CD4-positive, alpha-beta T cell treated with Interleukin-2 at 100 ng/mL for 4 hours (primary cell): ENCODE data around the gene FNDC3B.
A peak's percentile ranks its signal among the peaks of the same experiment; 100 is the strongest.

Source experiments
- DNase-seq: peaks from one replicate; pipeline ENCODE4 v3.0.0-alpha.2; 2020; ENCODE audit warnings: low spot score

Gene FNDC3B

DNA sequence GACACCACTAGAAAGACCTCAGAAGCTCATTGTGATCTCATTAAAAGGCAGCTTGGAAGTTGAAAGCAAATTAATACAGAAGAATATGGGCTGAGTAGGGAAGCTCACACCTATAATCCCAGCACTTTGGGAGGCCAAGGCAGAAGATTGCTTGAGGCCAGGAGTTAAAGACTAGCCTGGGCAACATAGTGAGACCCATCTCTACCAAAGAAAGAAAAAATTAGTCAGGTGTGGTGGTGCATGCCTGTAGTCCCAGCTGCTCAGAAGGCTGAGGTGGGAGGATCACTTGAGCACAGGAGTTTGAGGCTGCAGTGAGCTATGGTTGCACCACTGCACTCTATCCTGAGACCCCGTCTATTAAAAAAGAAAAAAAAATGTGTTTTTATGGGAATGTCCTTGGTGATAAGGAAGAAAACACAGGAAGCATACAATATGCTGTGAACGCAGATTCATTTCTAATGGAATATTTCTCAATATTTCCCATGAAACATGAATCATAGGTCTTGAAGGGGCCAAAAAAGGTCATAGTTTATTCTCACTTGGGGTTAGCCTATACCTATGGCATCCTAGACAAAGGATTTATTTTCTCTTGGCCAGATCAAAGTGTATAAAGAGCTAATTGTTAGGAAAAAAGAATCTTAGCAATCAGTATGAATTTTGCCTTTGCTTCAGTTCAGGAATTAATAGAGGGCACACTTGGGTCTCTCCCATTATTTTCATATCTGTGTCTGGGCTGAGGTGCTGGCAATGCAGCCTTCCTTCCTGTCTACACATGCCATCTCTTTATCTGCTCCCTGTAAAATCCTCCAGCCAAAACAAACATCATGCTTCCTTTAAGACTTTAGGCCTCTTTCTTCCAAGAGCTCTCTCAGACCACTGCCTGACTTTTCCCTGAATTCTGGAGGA is 98.2 kb downstream of the FNDC3B start:
- DNase-seq, result no peak

DNA sequence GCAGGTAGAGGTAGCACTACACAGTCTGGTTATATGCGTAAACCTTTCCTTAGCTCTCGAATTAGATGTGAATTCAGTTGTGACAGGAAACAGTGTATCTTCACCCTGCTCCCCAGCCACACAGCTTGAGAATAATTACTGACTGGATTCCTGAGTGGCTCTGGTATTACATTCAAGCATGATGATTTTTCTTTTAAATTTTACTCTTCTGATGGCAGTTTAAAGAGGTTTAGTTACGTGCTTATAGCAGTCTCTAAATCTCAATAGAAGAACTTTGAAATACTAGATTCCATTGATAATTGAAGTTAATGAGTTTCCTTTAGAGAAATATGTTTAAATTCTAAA is 98.8 kb downstream of the FNDC3B start:
- no peak for DNase-seq

DNA sequence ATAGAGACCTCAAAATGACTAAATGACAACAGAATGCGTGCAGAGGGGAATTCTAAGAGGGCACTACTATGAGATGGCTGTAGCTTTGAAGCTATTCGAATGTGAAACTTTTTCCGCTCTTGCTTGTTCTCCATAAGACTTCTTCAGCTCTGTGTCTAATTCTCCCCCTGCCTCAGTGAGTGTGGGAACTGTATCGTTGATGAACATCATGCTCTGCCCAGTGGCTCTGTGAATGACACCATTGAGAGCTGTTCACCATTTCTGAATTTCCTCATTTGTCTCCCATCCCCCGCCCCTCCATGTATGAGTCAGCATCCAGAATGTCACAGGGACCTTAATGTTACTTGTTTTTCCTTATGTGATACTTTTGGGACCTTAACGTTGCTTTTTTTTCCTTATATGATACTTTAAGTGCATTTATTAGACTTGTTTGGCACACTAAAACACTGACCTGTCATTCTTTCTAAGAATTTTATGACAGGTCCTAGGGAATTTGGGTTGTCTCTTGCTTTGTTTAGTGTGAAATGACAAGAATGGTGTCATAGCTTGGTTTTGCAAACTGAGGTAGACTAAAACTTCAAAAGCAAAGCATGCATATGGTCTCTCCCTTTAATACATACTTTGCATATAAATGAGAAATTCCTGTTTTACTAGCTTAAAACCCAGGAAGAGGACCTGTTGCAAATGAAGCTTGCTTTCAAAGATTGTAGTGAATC is 99.6 kb downstream of the FNDC3B start:
- peak; percentile 48 for DNase-seq

DNA sequence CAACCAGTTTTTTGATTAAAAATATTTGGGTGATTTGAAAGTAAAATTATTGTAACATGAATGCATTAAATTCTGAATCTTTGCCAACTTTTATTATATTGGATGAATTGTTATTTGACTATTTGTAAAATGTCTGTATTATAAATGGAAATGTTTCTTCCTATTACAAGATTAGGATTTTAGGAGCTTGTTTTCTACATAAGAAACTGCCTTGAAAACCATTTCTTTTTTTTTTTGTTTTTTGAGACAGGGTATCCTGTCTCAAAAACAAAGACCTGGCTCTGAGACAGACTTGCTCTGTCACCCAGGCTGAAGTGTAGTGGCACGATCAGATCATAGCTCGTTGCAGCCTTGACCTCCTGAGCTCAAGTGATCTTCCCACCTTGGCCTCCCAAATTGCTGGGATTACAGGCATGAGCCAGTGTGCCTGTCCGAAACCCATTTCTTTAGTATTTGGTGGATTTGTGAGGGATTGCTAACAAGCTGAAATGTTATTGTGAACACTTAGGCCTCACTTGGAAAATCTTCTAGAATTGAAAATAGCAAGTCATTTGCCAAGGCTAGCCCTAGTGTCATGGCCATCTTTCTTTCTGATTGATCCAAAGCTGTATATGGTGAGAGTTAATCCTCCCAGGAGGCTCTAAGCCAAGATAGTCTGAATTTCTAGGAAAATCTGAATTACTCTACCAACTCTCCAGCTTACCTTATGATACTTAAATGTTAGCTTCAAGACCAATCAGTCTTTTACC is 100.3 kb downstream of the FNDC3B start:
- DNase-seq, result no peak

DNA sequence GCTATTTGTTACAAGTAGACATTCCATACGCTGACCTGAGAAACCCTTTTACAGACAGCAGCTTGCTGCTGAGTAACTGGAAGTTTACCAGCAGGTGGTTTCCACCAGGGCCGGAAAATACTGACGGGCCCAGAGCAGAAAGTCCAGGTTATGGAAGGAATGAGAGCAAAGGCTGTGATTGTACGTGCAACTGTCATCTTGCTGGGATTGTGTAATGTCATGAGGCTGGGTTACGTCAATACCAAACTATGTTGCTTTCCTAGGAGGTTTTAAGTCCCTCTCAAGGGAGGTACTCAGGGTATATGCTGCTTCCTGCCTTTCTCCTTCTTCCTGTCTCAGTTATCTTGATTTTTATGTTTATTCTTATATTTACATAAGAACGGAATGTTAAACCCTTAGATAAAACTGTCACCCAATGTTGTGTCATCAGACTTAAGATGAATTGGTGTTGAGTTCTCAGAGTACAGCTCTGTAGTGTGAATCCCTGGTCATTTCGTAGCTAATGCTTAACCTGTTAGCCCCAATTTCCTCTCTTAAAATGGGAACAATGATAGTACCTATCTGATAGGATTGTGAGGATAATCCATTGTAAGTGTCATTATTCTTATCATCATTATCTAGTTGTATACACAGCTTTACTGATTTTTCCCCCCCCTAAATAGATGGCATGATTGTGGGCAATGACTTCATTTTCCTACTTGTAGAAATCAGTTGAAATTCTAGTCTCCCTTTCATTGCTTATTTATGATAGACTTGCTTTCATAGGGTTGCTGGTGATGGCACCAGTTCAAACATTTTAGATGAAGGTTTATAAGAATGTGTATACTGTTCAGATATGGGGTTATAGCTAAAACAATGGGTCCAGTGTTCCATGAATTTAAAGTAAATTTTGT is 101.4 kb downstream of the FNDC3B start:
- DNase-seq, result no peak

DNA sequence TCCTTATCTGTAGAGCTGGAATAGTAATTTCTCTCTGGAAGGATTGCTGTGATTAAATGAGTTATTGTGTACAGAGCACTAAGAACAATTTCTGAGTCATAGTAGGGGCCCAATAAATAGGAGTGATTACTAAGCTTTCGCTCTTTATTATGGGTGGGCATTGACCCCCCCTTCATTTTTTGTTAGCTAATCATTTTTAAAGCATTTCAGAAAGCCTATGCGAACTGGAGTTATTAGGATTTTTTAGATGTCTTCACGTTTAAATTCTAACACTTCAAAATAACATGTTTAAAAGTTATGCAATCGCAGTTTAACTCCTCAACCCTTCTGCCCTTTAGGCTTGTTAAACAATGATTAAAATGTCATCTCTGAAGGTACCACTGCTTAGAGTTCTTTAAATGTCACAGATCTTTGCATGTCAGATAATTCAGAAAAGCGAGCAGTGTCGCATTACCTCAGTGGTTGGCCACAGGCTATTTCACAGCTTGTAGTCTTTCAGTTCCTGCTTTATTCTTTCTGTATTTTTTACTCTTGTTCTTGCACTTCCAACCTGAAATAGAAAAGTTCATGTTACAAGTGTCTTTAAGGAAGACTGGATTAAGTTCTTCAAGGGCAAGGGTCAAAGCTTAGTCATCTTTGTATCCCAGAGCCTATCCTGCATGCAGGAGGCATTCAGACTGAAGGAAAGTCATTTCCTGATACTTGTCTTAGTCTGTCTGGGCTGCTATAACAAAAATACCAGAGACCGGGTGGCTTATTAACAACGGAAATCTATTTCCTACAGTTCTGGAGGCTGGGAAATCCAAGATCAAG is 102.9 kb downstream of the FNDC3B start:
- no peak for DNase-seq

DNA sequence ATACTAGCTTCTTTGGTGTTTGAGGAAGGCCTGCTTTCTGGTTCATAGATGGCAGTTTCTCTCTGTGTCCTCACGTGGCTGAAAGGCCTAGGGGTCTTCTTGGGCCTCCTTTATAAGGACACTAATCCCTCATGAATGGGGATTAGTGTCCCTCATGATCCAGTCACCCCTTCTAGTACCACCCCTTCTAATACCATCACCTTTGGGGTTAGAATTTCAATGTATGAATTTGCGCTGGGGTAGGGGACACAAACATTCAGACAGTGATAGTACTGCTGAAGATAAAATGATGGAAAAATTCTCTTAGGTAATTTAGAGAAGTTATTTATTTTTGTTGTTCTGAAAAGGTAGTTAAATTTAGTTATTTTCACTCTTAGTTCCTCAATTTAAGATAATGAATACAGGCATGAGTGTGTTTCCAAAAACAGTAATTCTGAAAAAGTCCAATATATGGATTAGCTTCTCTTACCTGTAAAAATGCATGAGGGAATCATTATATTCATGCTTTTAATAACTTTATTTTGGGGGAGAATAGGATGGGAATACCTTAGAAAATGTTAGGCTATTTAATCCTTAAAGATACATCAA is 103.6 kb downstream of the FNDC3B start:
- no peak for DNase-seq

DNA sequence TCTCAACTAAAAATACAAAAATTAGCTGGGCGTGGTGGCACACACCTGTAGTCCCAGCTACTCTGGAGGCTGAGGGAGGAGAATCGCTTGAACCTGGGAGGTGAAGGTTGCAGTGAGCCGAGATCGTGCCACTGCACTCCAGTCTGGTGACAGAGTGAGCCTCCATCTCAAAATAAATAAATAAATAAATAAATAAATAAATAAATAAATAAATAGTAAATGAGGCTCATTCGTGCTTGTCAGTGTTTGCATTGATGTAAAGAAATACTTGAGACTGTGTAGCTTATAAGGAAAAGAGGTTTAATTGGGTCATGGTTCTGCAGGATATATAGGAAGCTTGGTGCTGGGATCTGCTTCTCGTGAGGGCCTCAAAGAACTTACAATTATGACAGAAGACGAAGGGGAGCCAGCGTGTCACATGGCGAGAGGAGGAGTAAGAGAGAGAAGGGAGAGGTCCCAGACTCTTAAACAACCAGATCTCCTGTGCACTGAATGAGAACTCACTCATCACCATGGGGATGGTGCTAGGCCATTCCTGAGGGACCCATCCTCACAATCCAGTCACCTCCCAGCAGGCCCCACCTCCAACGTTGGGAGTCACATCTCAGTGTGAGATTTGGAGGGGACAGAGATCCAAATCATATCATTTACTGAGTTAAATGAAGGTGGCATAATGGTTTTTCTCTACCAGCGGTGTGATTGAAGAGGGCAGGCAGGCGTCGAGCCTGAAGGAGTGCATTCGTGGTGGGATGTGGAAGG is 104.5 kb downstream of the FNDC3B start:
- no peak for DNase-seq

DNA sequence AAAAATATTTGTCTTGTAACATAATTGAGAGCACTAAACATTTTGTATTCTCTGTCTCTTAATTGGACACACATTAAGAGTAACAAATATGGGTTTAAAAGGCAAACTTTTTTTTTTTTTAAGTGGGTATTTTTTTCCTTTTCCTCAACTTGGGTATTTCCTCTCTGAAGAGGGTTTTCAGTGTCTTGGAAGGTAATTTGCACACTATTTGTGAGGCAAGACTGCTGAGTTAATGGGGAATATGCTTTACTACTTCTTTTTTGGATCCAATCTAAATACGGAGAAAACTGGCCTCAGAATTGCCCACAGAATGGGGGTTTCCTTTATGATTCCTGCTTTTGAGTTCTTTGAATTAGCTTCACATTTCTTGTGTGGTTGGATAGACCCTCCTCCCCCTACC is 105.2 kb downstream of the FNDC3B start:
- DNase-seq, result no peak

DNA sequence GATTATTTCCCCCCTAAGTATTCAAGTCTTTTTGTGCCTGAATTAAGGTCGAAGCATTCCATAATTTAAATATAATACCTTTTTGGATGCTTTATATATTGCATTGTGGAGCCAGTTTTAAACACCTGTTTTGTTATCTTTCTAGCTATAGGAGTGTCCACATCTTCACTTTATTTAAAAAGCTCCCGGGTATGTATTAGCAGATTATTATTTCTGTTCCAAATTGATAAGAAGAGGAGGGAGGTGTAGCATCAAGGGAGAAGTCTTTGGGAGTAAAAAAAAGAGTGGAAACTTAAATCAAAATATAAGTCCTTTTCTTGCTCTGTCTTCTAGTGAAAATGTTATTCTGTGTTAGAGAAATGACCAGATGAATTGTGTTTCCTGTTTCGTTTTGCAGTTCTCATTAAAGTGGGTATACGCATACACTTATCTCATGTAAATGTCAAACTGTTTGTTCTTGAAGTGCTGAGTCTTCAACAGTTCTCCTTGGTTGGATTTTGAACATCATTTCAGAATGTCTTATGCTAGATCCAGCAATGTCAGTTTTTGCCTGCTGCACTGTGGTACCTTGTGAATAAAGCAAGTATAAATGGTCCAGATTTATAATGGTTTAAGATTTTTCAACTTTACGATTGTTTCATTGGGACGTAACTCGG is 105.8 kb downstream of the FNDC3B start:
- DNase-seq, result no peak

DNA sequence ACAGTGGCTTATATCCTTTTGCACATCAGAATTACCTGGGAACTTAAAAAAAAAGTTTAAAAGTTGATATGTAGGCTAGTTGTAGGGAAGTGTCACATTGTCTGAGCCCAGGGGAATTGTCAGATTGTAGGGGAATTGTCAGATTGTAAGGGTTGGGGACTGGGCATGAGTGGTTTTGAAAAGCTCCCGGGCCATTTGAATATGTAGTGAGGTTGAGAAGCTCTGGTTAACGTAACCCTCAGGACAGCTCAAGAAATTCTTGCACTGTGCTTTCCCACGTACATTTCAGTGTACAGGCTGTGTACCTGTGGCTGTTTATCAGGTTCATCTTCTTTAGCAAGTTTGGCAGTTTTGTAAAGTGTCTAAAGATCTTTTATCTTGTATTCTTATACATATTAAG is 107.0 kb downstream of the FNDC3B start:
- DNase-seq, result no peak

DNA sequence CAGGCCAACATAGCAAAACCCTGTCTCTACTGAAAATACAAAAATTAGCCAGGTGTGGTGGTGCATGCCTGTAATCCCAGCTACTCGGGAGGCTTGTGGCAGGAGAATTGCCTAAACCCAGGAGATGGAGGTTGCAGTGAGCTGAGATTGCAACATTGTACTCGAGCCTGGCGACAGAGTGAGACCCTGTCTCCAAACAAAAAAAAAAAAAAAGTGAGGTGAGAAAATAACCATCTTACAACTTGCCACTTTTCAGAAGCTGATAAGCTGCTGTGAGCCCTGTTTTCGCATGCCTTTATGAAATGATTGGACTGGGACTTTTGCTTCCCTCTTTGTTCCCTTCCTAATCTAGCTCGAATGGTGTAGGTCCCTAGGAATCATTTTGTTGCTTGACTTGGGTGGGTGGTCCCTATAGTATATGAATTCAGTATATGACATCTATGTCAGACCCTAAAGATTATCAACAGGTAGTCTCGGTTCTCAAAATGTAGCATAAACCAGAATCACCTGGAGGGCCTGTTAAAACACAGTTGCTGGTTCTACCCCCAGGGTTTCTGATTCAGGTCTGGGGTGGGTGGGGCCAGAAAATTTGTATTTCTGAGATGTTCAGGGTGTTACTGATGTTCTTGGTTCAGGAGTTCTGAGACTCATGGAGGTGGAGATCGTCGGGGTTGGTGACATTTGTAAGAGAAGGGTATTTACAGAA is 107.9 kb downstream of the FNDC3B start:
- DNase-seq, result no peak

DNA sequence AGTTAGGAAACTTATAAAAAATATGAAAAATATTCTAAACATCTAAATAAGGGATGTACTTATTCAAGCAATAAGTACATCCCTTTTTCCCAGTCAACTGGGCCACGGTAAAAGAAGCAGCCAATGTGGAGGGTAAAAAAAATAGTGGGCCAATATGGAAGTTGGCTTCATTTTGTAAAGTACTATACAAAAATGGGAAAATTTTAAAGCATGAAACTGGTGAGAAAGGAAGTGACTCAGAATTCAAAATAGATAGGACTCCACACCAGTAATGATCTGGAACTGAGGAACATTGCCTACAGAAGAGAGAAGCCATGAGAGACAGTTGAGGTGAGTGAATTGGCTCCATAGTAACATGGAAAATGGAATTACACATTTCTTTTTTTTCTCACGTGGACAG is 108.9 kb downstream of the FNDC3B start:
- DNase-seq, result no peak

DNA sequence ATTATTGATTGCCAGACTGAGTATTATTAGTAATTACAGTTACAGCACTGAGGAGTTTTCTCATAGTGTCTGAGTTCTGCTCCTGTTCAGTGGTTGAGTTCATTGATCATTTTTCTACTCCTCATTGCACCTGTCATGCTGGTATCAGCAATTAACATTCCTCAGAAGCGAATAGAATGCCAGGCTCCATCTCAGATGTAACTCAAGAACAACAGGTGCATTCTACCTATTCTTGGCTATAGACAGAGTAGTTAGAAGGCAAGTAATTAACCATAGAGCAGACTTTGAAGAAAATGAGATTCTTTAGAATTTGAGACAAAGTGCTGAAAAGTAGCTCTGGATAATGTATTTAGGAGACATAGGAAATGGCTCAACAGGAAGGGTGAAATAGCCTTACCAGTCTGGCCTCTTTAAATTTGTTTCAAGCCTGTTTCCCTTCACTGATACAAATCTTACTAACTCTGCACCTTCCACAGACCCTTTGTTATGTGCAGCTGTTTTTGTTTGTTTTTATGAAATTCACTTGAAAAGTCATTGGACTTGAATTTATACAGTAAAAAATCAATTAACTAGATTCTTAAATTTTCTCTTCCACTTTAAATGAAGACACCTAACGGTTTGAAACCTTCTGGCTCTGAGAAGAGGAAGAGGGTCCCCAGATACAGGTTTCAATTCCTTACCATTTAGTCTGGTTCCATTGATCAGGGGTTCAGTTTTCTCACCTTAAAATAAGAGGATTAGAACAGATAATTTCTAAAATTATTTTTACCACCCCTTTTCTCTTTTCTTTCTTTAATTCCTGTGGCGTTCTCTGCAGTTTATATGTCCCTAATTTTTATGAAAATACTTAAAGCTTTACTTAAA is 109.6 kb downstream of the FNDC3B start:
- DNase-seq, result no peak

DNA sequence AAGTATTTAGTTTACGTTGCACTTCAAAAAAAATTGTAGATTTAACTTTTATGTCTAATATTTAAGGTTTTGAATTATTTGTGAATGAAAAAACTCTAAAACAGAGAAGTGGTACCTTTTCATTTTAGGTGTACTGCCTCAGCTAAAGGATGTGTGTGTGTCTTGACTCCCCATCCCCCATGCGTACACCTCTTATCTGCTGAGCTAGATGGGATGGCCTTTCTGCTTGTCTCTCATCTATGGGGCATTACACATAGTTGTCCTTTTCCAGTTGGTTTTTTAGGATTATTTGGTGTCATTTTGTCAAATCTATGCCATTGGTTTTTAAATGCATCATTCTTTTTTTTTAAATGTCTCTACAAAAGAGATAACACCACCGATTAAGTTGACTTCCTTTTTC is 110.9 kb downstream of the FNDC3B start:
- DNase-seq, result no peak

DNA sequence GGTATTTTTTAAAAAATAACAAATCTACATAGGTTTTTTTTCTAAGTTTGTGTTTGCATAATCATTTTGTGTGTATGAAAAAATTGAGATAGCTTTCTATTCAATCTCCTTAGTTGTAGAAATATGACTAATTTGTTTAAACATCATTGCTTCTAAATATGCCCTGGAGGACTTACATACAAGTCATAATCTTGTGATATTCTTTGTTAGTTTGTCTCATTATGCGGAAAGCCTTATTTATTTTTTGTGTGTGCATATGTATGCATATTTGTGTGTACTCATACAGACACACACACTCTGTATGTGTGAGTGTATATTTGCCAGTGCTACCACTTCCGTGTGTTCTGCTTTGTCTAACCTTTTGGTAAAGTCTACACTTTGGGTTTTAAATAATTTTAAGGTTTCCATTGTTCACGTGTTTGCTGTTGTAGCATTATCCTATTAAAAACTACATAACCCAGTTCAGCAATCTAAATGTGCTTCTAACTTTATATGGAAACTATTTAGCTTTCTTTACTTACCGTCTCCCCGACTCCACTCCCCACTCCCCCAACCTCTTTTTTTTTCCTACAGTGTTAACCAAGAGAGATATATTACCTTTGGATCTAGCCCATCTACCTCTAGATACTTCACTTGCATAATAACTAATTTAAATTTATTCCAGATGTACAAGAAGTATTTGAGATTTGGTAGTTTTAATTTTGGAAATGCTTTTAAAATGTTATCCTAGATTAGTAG is 111.7 kb downstream of the FNDC3B start:
- DNase-seq, result no peak
